Fibroblast of skin of right quadriceps (primary cell): ENCODE results near the gene PLCE1.

Experiments
- DNase-seq: peaks from one replicate; pipeline ENCODE4 v3.0.0-alpha.2; 2013

Gene PLCE1

DNA sequence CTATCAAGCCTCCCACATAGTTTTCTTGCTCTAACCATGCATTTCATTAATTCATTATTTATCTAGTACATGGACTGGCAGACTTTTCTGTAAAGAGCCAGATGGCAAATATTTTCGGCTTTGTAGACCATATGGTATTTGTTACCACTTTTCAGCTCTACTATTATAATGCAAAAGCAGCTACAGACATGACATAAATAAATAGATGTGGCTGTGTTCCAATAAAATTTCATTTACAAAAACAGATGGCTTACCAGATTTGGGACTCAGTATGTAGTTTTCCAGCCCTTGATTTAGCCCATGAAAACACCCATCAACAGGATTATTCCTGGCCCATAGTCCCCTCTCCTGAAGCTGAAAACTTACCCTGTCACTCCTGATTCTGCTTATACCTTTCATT lies 32.1 kb downstream of the PLCE1 start:
- DNase-seq: no peak

DNA sequence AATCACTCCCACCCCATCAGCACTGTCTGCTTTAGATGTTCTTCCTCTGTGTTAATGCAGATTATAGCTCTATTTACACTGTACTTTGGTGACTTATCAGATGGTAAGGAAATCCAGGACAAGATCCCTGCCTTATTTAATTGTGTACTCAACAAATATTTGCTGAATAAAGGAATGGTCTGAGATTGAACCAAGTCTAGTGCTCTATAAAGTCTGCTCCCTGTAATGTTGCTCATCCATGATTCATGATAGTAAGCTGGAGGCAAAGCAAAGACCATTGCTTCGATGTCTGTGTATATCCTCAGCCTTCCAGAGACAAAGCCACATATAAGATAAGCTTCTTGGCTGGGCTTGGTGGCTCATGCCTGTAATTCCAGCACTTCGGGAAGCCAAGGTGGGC lies 33.5 kb downstream of the PLCE1 start:
- no peak for DNase-seq

DNA sequence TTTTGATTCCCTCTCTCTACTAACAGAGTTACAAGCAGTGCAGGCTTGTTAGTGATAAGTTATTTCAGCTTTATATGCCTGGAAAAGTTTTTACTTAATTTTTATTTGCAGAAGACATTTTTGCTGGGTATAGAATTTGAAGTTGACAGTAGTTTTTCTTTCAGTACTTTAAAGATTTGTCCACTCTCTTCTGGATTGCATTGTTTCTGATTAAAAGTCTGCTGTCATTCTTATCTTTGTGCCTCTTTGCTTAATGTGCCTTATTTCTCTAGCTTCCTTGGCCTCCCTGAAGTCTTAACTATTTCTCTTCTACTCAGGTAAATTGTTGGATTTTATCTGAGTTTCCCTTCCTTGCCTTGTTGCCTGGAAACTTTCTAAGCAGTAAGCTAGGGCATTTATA lies 36.2 kb downstream of the PLCE1 start:
- DNase-seq: no peak

DNA sequence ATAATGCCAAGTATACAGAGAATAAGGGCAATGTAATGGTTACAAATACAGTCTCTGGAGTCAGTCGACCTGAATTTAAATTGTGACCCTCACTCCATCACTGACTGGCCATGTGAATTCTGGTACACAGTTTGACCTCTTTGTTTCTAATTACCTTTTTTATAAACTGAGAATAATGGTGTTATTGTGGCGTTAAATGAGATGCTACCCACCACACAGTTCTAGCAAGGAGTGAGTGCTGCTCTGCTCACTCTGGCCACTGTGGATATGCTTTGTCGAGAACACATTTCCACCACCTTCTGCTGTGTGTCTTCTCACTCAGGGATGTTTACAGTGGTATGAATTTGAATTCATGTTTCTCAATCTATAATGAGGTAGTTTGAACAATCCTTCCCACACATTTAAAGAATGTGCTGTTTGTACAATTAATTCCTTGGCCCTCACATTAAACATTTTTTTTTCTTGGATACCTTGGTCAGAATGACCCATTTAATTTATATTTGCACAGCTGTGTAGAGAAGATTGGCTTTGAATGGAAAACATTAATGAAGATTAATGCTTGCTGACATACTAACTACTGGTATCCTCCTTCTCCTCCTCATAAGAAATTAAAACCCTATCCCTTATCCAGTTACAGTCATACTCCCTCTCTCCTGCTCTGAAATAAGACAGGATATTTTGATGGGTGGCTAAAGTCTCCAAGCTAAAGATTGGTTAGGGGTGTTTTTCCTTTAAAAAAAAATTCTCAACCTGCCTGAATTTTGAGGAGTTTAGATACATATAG lies 42.4 kb downstream of the PLCE1 start:
- DNase-seq: no peak

DNA sequence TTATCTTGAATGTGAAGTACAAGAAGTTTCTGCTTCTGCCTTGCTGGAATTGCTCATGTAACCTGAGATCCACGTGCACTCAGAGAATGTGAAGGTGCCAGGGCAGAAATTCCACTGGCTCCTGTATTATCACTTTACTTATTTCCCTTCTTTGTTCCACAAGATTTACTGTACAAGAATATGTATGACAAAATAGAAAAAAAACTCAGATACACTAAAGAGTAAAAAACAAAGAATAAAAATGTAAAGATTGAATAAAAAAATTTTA lies 43.0 kb downstream of the PLCE1 start:
- DNase-seq: no peak

DNA sequence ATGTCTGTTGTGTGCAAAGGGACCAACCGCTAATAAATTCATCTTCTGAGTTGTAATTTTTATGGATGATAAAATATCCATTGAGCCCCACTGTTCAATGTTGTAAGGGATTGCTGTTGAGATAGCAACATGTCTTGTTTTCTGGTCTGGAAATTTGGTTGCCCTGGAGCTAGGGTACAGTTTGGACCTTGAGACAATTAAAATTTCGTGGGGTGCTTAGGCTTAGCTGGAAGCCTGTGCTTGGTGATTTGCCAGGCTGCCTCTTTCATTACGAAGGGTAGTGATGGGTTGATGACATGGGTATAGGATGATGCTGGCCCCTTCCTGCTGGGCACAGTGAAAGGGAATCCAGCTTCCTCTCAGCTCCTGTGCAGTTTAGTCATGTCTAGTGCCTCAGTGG lies 43.6 kb downstream of the PLCE1 start:
- no peak for DNase-seq

DNA sequence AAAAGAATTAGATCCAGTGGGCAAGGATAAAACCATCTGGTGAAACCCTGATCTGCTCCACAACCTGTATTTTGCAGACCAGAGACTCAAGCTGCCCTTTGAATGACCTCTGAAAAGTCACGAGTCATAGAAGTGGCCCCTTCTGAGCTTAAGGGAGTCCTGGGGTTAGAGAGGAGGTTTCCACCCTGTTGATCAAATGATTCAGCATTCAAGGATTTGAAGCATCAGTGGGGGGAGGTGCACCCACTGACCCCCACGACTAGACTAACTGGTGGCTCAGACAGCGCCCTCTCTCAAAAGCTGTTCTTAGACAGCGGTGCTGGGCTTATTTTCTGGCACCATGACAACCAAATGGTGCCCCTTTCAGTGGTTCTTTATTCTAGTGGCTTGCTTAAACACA lies 44.3 kb downstream of the PLCE1 start:
- peak; percentile 65 for DNase-seq

DNA sequence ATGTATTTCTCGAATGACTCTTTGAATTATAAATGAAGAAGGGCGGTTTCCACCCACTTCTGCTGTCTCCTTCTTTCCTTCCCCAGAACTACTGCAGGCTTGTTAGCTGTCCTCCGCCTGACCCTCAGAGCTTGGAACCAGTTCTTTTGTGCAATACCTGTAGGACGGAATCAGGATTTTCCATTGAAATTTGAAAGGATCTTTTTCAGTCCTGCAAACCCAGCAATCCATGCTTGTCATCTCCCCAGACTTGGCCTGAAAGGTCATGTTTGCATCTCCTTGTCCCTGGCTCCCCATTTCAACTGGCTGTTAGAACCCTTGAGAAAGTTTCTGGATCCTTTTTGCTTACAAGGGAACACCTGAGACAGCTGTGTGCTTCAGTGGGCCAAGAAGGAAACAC lies 47.5 kb downstream of the PLCE1 start:
- DNase-seq: no peak

DNA sequence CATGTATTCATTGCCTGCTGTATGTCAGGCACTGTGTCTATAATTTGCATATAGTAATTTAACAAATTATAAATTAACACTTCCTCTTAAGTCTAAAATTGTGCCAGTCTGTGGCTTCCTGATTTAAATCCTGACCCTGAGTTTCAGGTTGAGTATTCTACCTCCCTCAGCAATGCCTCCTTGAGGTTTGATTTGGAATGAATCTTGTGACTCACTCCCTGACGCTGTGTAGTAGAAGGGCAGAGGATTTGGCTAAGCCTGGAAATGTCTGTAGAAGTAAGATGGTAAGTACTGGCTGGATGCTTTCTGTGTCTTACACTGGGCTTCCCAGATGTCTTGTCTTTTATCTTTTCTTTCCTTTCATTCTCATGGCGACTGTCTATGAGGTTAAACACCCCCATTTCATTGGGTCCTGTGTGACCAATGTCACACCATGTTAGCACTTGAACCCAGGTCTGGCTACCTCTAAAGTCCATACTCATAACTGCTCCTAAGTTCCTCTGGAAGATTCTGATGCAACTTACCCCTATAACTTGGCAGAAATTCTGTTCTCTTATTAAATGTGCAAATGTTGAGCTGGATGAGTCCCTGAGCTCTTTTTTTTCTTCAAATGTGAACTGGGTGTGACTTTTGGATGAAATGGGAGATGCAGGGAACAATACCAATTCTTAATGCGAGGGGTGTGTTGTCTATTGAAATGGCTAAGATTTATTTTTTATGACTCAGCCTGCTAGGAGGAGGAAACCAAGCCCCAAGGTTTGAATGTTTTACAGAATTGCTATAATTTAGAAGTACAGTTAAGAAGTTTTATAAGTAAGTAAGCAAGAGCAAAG lies 48.5 kb downstream of the PLCE1 start:
- DNase-seq: peak; percentile 71

DNA sequence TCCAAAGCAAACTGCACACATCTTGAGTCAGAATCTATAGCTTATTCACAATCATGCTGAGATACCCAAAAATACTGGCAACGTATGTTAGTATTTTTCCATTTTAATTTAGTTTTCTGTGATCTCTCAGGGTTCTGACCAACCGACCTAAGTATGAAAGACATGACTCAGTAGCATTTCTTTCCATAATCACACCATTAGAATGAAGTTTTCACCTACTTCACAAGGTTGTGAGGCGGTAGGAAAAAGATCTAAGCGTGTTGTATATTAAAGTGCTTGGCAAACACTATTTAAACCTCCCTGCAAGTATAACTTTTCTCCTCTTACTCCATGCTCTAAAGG lies 49.1 kb downstream of the PLCE1 start:
- DNase-seq: no peak
